ENCODE data around the gene IKZF2. TPM values are rescaled to one million over a fixed set of nuclear protein-coding genes. Genes with fewer than 3 reads are reported as not detected.

Gene IKZF2
- total and polyA plus RNA-seq, 2 of the 4 experiments (the other 2 are of a cell fraction), result 2.1 to 25.5 TPM

DNA sequence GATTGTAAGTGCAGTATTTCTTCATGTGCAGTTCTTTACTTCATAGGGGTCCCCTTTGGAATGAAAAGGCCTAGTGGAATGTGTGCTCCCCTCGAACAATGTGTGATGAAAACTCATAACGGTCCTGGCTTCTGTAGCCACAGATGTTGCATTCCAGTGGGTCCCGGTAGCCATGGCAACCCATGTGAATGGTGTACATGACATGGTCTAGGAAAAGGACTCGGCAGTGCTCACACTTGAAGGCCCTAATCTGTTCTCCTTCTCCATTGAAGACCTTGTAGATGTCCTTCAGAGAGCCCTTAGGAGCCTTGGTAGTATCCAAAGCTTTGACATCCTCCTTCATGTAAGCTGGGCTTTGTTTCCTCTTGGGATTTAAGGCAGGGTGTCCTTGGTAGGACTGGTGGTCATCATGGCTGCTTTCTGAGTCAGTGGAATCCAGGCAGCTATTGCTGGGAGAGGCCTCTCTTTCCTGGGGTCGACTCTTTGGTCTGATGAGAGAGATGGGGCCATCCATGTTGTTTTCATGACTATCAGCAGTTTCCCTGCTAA, 144.0 kb downstream of the IKZF2 start:
- ATAC-seq (ENCODE audit: low read depth) (no peak), DNase-seq (no peak)
- ChIA-PET POLR2A (ENCODE audit: unreplicated experiment) (no interaction called here), CTCF (no interaction called here)
- WGBS, 2 experiments (ENCODE audit: extremely low coverage in 2 of 2, insufficient read length in 1 of 2), result no CpG with 5 or more reads among the region's 5 CpGs
- Histone ChIP-seq H3K4me3 (ENCODE audit: insufficient read depth, low read depth, low read length) (no peak overlapping the region), H3K56ac (ENCODE audit: extremely low read depth, insufficient read depth, low read length) (no peak overlapping the region), H3K4me2 (ENCODE audit: low read depth, low read length) (no peak overlapping the region), H3K14ac (replicated peaks; ENCODE audit: low read depth, low read length) (no peak overlapping the region), H3K4me1 (ENCODE audit: control insufficient read depth, insufficient read depth, low read length) (peaks cover 3% of the 10 kb centered on the region; the same call in 1 of the 2 replicates), H4K20me1 (ENCODE audit: insufficient read depth, low read length) (no peaks in the 10 kb centered on the region), H2BK20ac (ENCODE audit: low read depth, low read length) (no peak overlapping the region), H4K5ac (ENCODE audit: low read depth, low read length) (no peak overlapping the region), H3K9me3 (ENCODE audit: control insufficient read depth, insufficient read depth, low read length) (no peaks in the 10 kb centered on the region), H2BK120ac (ENCODE audit: low read depth, low read length) (no peak overlapping the region), H2BK5ac (ENCODE audit: low read depth, low read length, poor library complexity, severe bottlenecking) (no peak overlapping the region), H4K91ac (ENCODE audit: insufficient read depth, low read depth, low read length) (no peak overlapping the region), H3K4ac (ENCODE audit: low read depth, low read length) (no peak overlapping the region), H2BK15ac (ENCODE audit: low read depth, low read length) (no peak overlapping the region), H3K79me1 (ENCODE audit: low read depth in 1 of 2, low read length in 2 of 2) (no peaks in the 10 kb centered on the region), H2AK5ac (ENCODE audit: low read depth, low read length) (no peak overlapping the region), H3K9ac (ENCODE audit: low read depth, low read length) (no peak overlapping the region), H3K18ac (ENCODE audit: low read depth, low read length) (no peak overlapping the region), H3K27ac (ENCODE audit: insufficient read depth, low read length) (no peak overlapping the region), H3K27me3 (ENCODE audit: control insufficient read depth, insufficient read depth, low read length) (no peaks in the 10 kb centered on the region), H2AFZ (replicated peaks; ENCODE audit: low read length, poor library complexity) (no peak overlapping the region), H4K8ac (ENCODE audit: low read depth in 2 of 2, low read length in 2 of 2) (no peak overlapping the region), H2AK9ac (replicated peaks; ENCODE audit: low read depth, low read length, poor library complexity) (no peak overlapping the region), H3K23ac (ENCODE audit: low read depth, low read length) (no peak overlapping the region), H3K36me3 (ENCODE audit: control insufficient read depth, insufficient read depth, low read length) (peaks cover 2% of the 10 kb centered on the region; the same call in 1 of the 2 replicates), H3K9me1 (ENCODE audit: insufficient read depth, low read length) (no peaks in the 10 kb centered on the region)
- no peak for TF ChIP-seq CEBPB (IDR thresholded peaks at IDR 0.05; ENCODE audit: low read depth, low read length)
- TF ChIP-seq, protein P1, sequence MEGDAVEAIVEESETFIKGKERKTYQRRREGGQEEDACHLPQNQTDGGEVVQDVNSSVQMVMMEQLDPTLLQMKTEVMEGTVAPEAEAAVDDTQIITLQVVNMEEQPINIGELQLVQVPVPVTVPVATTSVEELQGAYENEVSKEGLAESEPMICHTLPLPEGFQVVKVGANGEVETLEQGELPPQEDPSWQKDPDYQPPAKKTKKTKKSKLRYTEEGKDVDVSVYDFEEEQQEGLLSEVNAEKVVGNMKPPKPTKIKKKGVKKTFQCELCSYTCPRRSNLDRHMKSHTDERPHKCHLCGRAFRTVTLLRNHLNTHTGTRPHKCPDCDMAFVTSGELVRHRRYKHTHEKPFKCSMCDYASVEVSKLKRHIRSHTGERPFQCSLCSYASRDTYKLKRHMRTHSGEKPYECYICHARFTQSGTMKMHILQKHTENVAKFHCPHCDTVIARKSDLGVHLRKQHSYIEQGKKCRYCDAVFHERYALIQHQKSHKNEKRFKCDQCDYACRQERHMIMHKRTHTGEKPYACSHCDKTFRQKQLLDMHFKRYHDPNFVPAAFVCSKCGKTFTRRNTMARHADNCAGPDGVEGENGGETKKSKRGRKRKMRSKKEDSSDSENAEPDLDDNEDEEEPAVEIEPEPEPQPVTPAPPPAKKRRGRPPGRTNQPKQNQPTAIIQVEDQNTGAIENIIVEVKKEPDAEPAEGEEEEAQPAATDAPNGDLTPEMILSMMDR (conservative IDR thresholded peaks at IDR 0.05; ENCODE audit: low read depth, low read length), result no peak
- no peak for TF ChIP-seq MAFK (IDR thresholded peaks at IDR 0.05; ENCODE audit: low read depth, low read length)
- TF ChIP-seq RCOR1 (IDR thresholded peaks at IDR 0.05; ENCODE audit: insufficient replicate concordance, low read length), result no peak
- no TSS peak for BruUV-seq (replicated peaks)
- in situ Hi-C loops (cut with MboI; ENCODE audit: low sequenced_read_pairs) (no loop called here), intact Hi-C loops (cut with micrococcal nuclease) (no loop called here), dilution Hi-C loops (cut with HindIII; ENCODE audit: low sequenced_read_pairs, unreplicated experiment) (no loop called here)

All from IMR-90 (cell line).